Left lung (tissue), 10 donors: ENCODE results near the gene CCDC30. TPM values are rescaled to one million over a fixed set of nuclear protein-coding genes. Genes with fewer than 3 reads are reported as not detected.
A peak's percentile ranks its signal among the peaks of the same experiment; 100 is the strongest.

ENCODE experiments used
- ATAC-seq: fragments of 200-7000 bp; cut with Tn5 transposase; one replicate; pipeline ENCODE4 v1.9.1; 2020; ENCODE audit warnings: moderate library complexity
- DNase-seq, 4 donors: peaks; one replicate each; pipeline ENCODE4 v3.0.0-alpha.2; 2013 to 2020
- H3K27ac ChIP-seq, 2 donors: fragments of 200-600 bp; sonication (generic) in 1 of 2; one replicate each; pipeline versions ENCODE4 v1.5.0 to v1.8.0; 2020 to 2021
- H3K27me3 ChIP-seq, 2 donors: fragments of 200-600 bp; sonication (generic) in 1 of 2; one replicate each; pipeline versions ENCODE4 v1.5.0 to v1.8.0; 2020 to 2021
- H3K36me3 ChIP-seq, 2 donors: fragments of 200-600 bp; sonication (generic) in 1 of 2; one replicate each; pipeline versions ENCODE4 v1.5.0 to v1.8.0; 2020 to 2021
- H3K4me1 ChIP-seq, 2 donors: fragments of 200-600 bp; one replicate each; pipeline ENCODE4 v1.8.0; 2021
- H3K4me3 ChIP-seq, 2 donors: fragments of 200-600 bp; sonication (generic) in 1 of 2; one replicate each; pipeline versions ENCODE4 v1.5.0 to v1.8.0; 2020 to 2021; ENCODE audit warnings: mild to moderate bottlenecking in 1 of 2
- H3K9me3 ChIP-seq, 2 donors: fragments of 200-600 bp; sonication (generic) in 1 of 2; one replicate each; pipeline versions ENCODE4 v1.5.0 to v1.8.0; 2020 to 2021
- CTCF ChIP-seq, 2 donors: fragments of 200-600 bp; sonication (generic) in 1 of 2; IDR thresholded peaks; one replicate each; pipeline versions ENCODE4 v1.5.0 to v1.8.0; 2021; ENCODE audit warnings: antibody characterized with exemption in 2 of 2
- intact Hi-C, 2 donors: fragments of 100-400 bp; cut with DNase I; formaldehyde crosslinking; loops; one replicate each; pipeline versions ENCODE4 v1.11.2 to v1.14.2; 2022
- polyA plus RNA-seq, 6 donors: library from polyadenylated mRNA; unstranded; fragments of 120-200 nt; gene quantifications; one replicate each; pipeline ENCODE4 v1.2.1, GENCODE V29; 2013; ENCODE audit not compliant: insufficient read length in 6 of 6
- total RNA-seq, 2 donors: library from RNA; stranded (reverse); fragmentation: NEBNext Ultra II Directional; extraction: Animal tissue kit (Norgen Biotek cat#: 25700); gene quantifications; one replicate each; pipeline ENCODE4 v1.2.1, GENCODE V29; 2021
- donor health status: DM: no; HTN: yes; CAD: no.
- donor health status: DM: no; HTN: no; CAD: no.

Gene CCDC30
- total and polyA plus RNA-seq, 8 donors = 4.5 to 16.2 (median 12.3) TPM

- no peak for TF ChIP-seq CTCF (IDR thresholded peaks at IDR 0.05)
- intact Hi-C loops = no loop called here
- DNase-seq (peak in 1 of 4 donors; percentile 62), ATAC-seq (peak; percentile 81)
- H3K27ac ChIP-seq = peak overlapping the region; percentile 90 to 96
- no peaks in the 10 kb centered on the region for H3K9me3 ChIP-seq
- H3K36me3 ChIP-seq = peaks cover 0 to 39% of the 10 kb centered on the region in 2 donors
- H3K4me1 ChIP-seq = peaks cover 5 to 30% of the 10 kb centered on the region in 2 donors
- peak overlapping the region; percentile 84 to 86 for H3K4me3 ChIP-seq
- H3K27me3 ChIP-seq = no peaks in the 10 kb centered on the region
These were observed 6.4 kb upstream of the CCDC30 start for GRCh38 chr1:42456754-42457089.

- Histone ChIP-seq H3K27me3 (no peaks in the 10 kb centered on the region), H3K9me3 (no peaks in the 10 kb centered on the region), H3K27ac (no peak overlapping the region), H3K36me3 (peaks cover 0 to 39% of the 10 kb centered on the region in 2 donors), H3K4me3 (no peak overlapping the region), H3K4me1 (peaks cover 5 to 47% of the 10 kb centered on the region in 2 donors)
- DNase-seq (no peak), ATAC-seq (no peak)
- intact Hi-C loops = no loop called here
- no peak for TF ChIP-seq CTCF (IDR thresholded peaks at IDR 0.05)
These were observed 1.9 kb upstream of the CCDC30 start for GRCh38 chr1:42461196-42461595.

- Histone ChIP-seq H3K27ac (peak overlapping the region in 1 of 2 donors; percentile 53), H3K9me3 (no peaks in the 10 kb centered on the region), H3K27me3 (no peaks in the 10 kb centered on the region), H3K4me3 (peak overlapping the region; percentile 50 to 72), H3K36me3 (peaks cover 0 to 28% of the 10 kb centered on the region in 2 donors), H3K4me1 (peaks cover 0 to 27% of the 10 kb centered on the region in 2 donors)
- ATAC-seq = no peak
- peak in 1 of 4 donors; percentile 20 for DNase-seq
- no peak for TF ChIP-seq CTCF (IDR thresholded peaks at IDR 0.05)
- intact Hi-C loops = no loop called here
These were observed 835 bp downstream of the CCDC30 start for GRCh38 chr1:42463921-42464320.

GRCh38 chr1:42466030-42466429, 2.9 kb downstream of the CCDC30 start:
- no peak for TF ChIP-seq CTCF (IDR thresholded peaks at IDR 0.05)

GRCh38 chr1:42469727-42470126, 6.6 kb downstream of the CCDC30 start:
- intact Hi-C loops = no loop called here
- DNase-seq = no peak
- H3K9me3 ChIP-seq = no peaks in the 10 kb centered on the region
- no peak for TF ChIP-seq CTCF (IDR thresholded peaks at IDR 0.05)
- H3K4me1 ChIP-seq = no peaks in the 10 kb centered on the region
- no peak for ATAC-seq
- H3K4me3 ChIP-seq = no peak overlapping the region
- no peak overlapping the region for H3K27ac ChIP-seq
- no peaks in the 10 kb centered on the region for H3K27me3 ChIP-seq
- no peaks in the 10 kb centered on the region for H3K36me3 ChIP-seq

More at GRCh38 chr1:42466030-42466429, 2.9 kb downstream of the CCDC30 start:
- peaks cover 0 to 27% of the 10 kb centered on the region in 2 donors for H3K4me1 ChIP-seq
- H3K4me3 ChIP-seq = no peak overlapping the region
- H3K36me3 ChIP-seq = peaks cover 0 to 7% of the 10 kb centered on the region in 2 donors
- no peaks in the 10 kb centered on the region for H3K27me3 ChIP-seq
- intact Hi-C loops = no loop called here
- DNase-seq = no peak
- no peaks in the 10 kb centered on the region for H3K9me3 ChIP-seq
- no peak overlapping the region for H3K27ac ChIP-seq
- ATAC-seq = no peak
